Measurements from ENCODE around the gene IGF2BP2. TPM values are rescaled to one million over a fixed set of nuclear protein-coding genes. Genes with fewer than 3 reads are reported as not detected.
A peak's percentile ranks its signal among the peaks of the same experiment; 100 is the strongest.
"Not testable (repeated sequence)": the region's sequence is repeated elsewhere in the genome, so short reads cannot be mapped to it uniquely, and the experiment has no call there.

Gene IGF2BP2
- total RNA-seq, 4 donors from 2014 or later: 29.3 to 49.8 (median 41.8) TPM

GRCh38 chr3:185702262-185703225, 122.3 kb downstream of the IGF2BP2 start:
- no peak for DNase-seq (ENCODE audit: low spot score in 2 of 2)
- TF ChIP-seq, protein P1, sequence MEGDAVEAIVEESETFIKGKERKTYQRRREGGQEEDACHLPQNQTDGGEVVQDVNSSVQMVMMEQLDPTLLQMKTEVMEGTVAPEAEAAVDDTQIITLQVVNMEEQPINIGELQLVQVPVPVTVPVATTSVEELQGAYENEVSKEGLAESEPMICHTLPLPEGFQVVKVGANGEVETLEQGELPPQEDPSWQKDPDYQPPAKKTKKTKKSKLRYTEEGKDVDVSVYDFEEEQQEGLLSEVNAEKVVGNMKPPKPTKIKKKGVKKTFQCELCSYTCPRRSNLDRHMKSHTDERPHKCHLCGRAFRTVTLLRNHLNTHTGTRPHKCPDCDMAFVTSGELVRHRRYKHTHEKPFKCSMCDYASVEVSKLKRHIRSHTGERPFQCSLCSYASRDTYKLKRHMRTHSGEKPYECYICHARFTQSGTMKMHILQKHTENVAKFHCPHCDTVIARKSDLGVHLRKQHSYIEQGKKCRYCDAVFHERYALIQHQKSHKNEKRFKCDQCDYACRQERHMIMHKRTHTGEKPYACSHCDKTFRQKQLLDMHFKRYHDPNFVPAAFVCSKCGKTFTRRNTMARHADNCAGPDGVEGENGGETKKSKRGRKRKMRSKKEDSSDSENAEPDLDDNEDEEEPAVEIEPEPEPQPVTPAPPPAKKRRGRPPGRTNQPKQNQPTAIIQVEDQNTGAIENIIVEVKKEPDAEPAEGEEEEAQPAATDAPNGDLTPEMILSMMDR (IDR thresholded peaks at IDR 0.05): no peak
- TF ChIP-seq POLR2A (IDR thresholded peaks at IDR 0.05): no peak
- TF ChIP-seq EP300 (IDR thresholded peaks at IDR 0.05): no peak
- Histone ChIP-seq H3K27me3 (no peaks in the 10 kb centered on the region), H3K4me1 (peaks cover 0 to 19% (median 2%) of the 10 kb centered on the region in 4 donors), H3K9me3 (no peaks in the 10 kb centered on the region), H3K4me3 (no peak overlapping the region), H3K36me3 (no peaks in the 10 kb centered on the region), H3K27ac (peak overlapping the region in 1 of 4 donors; percentile 31)
- 40 to 46% methylated on average over 10 of the region's 10 CpGs for WGBS, 2 donors

DNA sequence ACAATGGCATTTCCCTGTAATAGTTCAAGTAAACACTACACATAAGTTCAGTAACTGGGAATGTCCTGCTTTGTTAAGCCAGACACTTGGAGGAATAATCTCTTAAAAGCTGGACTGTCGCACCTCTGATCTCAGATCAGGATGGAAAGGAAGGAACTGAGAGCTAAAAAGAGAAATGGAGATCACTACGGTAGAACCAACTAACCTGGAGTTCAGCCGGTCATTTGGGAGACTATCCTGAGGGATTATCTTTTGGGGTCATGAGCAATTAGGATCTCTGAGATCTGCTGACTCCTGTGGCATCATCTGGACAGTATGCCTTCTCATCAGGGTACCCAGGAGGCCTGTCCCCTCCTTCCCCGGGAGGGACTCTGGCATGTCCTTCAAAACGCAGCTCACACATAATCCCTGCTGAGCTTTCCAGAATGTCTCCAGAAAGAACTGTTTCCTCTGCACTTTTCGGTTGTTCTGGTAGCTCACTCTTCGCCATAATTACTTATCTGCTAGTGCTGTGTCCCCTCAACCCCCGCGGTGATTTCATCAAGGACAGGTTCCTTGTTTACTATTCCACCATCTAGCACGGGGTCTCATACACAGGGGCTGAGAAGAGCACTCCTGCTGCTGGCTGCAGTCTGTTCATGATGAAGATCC, 123.1 kb downstream of the IGF2BP2 start:
- Histone ChIP-seq H3K4me1 (peaks cover 0 to 19% (median 2%) of the 10 kb centered on the region in 4 donors), H3K27ac (peak overlapping the region in 1 of 4 donors; percentile 31), H3K4me3 (no peak overlapping the region), H3K27me3 (no peaks in the 10 kb centered on the region), H3K36me3 (no peaks in the 10 kb centered on the region), H3K9me3 (no peaks in the 10 kb centered on the region)
- no peak for TF ChIP-seq POLR2A (IDR thresholded peaks at IDR 0.05)
- TF ChIP-seq, protein P1 (IDR thresholded peaks at IDR 0.05): no peak
- no peak for TF ChIP-seq EP300 (IDR thresholded peaks at IDR 0.05)
- no peak for DNase-seq (ENCODE audit: low spot score in 2 of 2)
- 47 to 49% methylated on average over 10 of the region's 10 CpGs for WGBS, 2 donors

DNA sequence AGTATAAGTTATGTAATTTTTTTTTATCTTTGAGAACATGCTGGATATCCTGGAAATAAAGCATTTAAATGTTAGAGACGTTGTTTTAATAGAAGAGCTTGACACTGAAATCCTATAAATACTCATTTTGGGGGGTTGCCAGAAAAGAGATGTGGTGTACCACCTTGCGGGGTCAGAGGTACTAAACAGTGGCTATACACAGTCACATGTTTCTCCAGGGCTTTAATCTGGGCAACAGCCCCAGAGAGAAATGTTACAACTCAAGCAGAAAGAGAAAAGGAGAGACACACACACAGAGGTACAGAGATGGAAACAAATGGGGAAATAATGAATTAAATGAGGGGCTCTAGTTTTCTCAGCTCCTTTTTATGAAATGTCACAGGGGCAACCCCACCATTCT, 124.9 kb downstream of the IGF2BP2 start:
- H3K27me3 ChIP-seq: no peaks in the 10 kb centered on the region
- H3K4me1 ChIP-seq: peaks cover 0 to 19% (median 2%) of the 10 kb centered on the region in 4 donors
- no peak overlapping the region for H3K4me3 ChIP-seq
- H3K9me3 ChIP-seq: no peaks in the 10 kb centered on the region
- no peaks in the 10 kb centered on the region for H3K36me3 ChIP-seq
- TF ChIP-seq, protein P1 (IDR thresholded peaks at IDR 0.05): no peak
- TF ChIP-seq EP300 (IDR thresholded peaks at IDR 0.05): no peak
- no peak overlapping the region for H3K27ac ChIP-seq
- 56 to 58% methylated on average over 2 of the region's 2 CpGs for WGBS, 2 donors
- no peak for DNase-seq (ENCODE audit: low spot score in 2 of 2)

GRCh38 chr3:185697228-185697627, 127.6 kb downstream of the IGF2BP2 start:
- peaks cover 0 to 20% (median 2%) of the 10 kb centered on the region in 4 donors for H3K4me1 ChIP-seq
- H3K36me3 ChIP-seq; H3K4me3 ChIP-seq; DNase-seq (ENCODE audit: low spot score in 2 of 2); H3K27me3 ChIP-seq; H3K27ac ChIP-seq; H3K9me3 ChIP-seq: not testable (repeated sequence)
- 74 to 75% methylated on average over 7 of the region's 7 CpGs for WGBS, 2 donors

DNA sequence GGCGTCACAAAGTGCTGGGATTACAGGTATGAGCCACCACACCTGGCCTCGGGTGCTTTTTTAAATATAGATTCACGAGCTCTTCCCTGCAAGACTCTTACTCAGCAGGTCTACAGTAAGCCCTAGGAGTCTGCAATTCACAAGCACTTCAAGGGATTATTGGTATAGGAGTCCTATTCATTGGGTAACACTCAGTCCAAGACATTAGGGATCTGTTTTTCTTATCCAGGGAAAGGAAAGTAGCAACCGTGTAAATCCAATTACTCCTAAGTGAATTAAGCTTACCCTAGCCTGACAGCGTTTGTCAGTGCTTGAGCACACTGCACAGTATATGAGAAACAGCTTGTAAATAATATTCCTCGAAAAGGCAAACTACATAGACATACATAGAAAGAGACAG, 128.8 kb downstream of the IGF2BP2 start:
- peaks cover 0 to 11% (median 0%) of the 10 kb centered on the region in 4 donors for H3K4me1 ChIP-seq

More for the DNA sequence above, 128.8 kb downstream of the IGF2BP2 start:
- Histone ChIP-seq H3K9me3 (no peaks in the 10 kb centered on the region), H3K4me3 (no peak overlapping the region), H3K27ac (no peak overlapping the region), H3K36me3 (peaks cover 0 to 5% (median 0%) of the 10 kb centered on the region in 3 donors), H3K27me3 (no peaks in the 10 kb centered on the region)
- DNase-seq (ENCODE audit: low spot score in 2 of 2): no peak
- TF ChIP-seq, protein P1 (IDR thresholded peaks at IDR 0.05): no peak
- TF ChIP-seq EP300 (IDR thresholded peaks at IDR 0.05) (no peak), POLR2A (IDR thresholded peaks at IDR 0.05) (no peak)
- 80 to 83% methylated on average over 6 of the region's 6 CpGs for WGBS, 2 donors
